Heart right ventricle (tissue), 16 donors: ENCODE data around the gene FXYD3. TPM values are rescaled to one million over a fixed set of nuclear protein-coding genes. Genes with fewer than 3 reads are reported as not detected.

Experiments
- ATAC-seq, 8 donors: fragments of 200-7000 bp; cut with Tn5 transposase; one replicate each; pipeline ENCODE4 v1.9.1; 2020; ENCODE audit warnings: mild to moderate bottlenecking in 8 of 8, moderate library complexity in 8 of 8, moderate number of reproducible peaks in 1 of 8
- DNase-seq, 2 donors: peaks; one replicate each; pipeline ENCODE4 v3.0.0-alpha.2; 2020
- H3K27ac ChIP-seq, 10 donors: fragments of 200-600 bp; sonication (generic) in 2 of 10; one replicate each; pipeline versions ENCODE4 v1.5.0 to v1.8.0; 2020 to 2022; ENCODE audit warnings: mild to moderate bottlenecking in 3 of 10
- H3K27me3 ChIP-seq, 7 donors: fragments of 200-600 bp; one replicate each; pipeline ENCODE4 v1.8.0; 2021 to 2022; ENCODE audit warnings: mild to moderate bottlenecking in 2 of 7
- H3K36me3 ChIP-seq, 9 donors: fragments of 200-600 bp; sonication (generic) in 1 of 9; one replicate each; pipeline versions ENCODE4 v1.5.0 to v1.8.0; 2020 to 2022; ENCODE audit warnings: mild to moderate bottlenecking in 2 of 9
- H3K4me1 ChIP-seq, 9 donors: fragments of 200-600 bp; sonication (generic) in 1 of 9; one replicate each; pipeline versions ENCODE4 v1.5.0 to v1.8.0; 2020 to 2022; ENCODE audit warnings: mild to moderate bottlenecking in 4 of 9
- H3K4me3 ChIP-seq, 10 donors: fragments of 200-600 bp; sonication (generic) in 2 of 10; one replicate each; pipeline versions ENCODE4 v1.5.0 to v1.8.0; 2020 to 2022; ENCODE audit warnings: mild to moderate bottlenecking in 7 of 10, moderate library complexity in 2 of 10
- H3K9me3 ChIP-seq, 11 donors: fragments of 200-600 bp in 10 of 11; sonication (generic) in 2 of 11; one replicate each; pipeline versions ENCODE4 v1.5.0 to v1.8.0; 2013 to 2022; ENCODE audit warnings: mild to moderate bottlenecking in 2 of 11, control low read depth in 1 of 11, moderate library complexity in 1 of 11
- CTCF ChIP-seq, 9 donors: fragments of 200-600 bp; sonication (generic) in 2 of 9; IDR thresholded peaks; one replicate each; pipeline versions ENCODE4 v1.5.0 to v1.8.0; 2021 to 2022; ENCODE audit warnings: antibody characterized with exemption in 9 of 9, mild to moderate bottlenecking in 5 of 9, moderate library complexity in 1 of 9
- WGBS, 2 donors: extraction: QIAGEN DNeasy Blood & Tissue Kit; methylation state at CpG; one replicate each; pipeline ENCODE4 v1.1.7; 2013; ENCODE audit warnings: inconsistent platforms in 1 of 2; 5-methylcytosine and 5-hydroxymethylcytosine counted together
- intact Hi-C, 10 donors: fragments of 100-400 bp; cut with DNase I; formaldehyde crosslinking; loops; one replicate each; pipeline versions ENCODE4 v1.11.1 to v1.14.2; 2022
- long read RNA-seq, 3 donors: library from polyadenylated mRNA; unstranded; transcript quantifications; one replicate each; pipeline ENCODE4 v2.0.0, GENCODE V29; 2020 to 2021
- polyA plus RNA-seq, 2 donors: library from polyadenylated mRNA; stranded (reverse); fragments of 200-250 nt; gene quantifications; one replicate each; pipeline ENCODE4 v1.2.3, GENCODE V29; 2013
- total RNA-seq, 10 donors: library from RNA; stranded (reverse); fragmentation: NEBNext Ultra II Directional in 3 of 10; extraction: Animal tissue kit (Norgen Biotek cat#: 25700) in 3 of 10; gene quantifications; one replicate each; pipeline versions ENCODE4 v1.2.1 to v1.2.4, GENCODE V29; 2021 to 2023
- donor health status: Arrhythmogenic right ventricular cardiomyopathy.
- donor health status: ischemic (EF 13 %, LVEDD 7.1; RV severe dilation, severe dysfunction).
- donor health status: healthy with polysubstance abuse.
- donor health status: DM: no; HTN: yes; CAD: no.
- donor health status: DM: no; HTN: no; CAD: no.
- donor health status: ischemic (EF 25% LVEDD 6.9; RV normal size, moderate dysfunction).
- donor health status: ischemic (EF 25% LVEDD 5.7; RV mildly dilated, moderate dysfunction).
- donor health status: healthy.
- donor health status: DM: yes; HTN: yes; CAD: no.
- donor health status: Ischemic cardiomyopathy.
- donor health status: ischemic (EF 35%, LVEDD 5.7; RV mildly dilated, moderate dysfunction).
- donor health status: nonischemic (EF 11% LVEDD 7.7; RV severe dilation, severe dysfunction).
- donor health status: DM: yes; HTN: yes; CAD: no.
- donor health status: PGD.
- donor health status: ischemic (EF 29% LVEDD 5.4; RV normal size, mild dysfunction).
- donor health status: nonischemic (EF 23%, LVEDD 6.1; RV moderate dilation, normal function).

Gene FXYD3, protein sequence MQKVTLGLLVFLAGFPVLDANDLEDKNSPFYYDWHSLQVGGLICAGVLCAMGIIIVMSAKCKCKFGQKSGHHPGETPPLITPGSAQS
- 1 to 10 TPM in 3 of 10 donors, under 1 TPM in 4, not detected in 3; 0.51 to 2.1 (median 0.74) TPM for total RNA-seq
- 1 to 10 TPM in 1 of 2 donors, under 1 TPM in 1; 0.78 to 2.7 TPM for polyA plus RNA-seq
- long read RNA-seq, donor 1: 0 reads
- long read RNA-seq, donor 2: 0 reads
- long read RNA-seq, donor 3, partial matches to known transcripts: 0 of 1 reads
- long read RNA-seq, donor 3, other reads (novel, unspliced or antisense): 1 of 1 reads

- intact Hi-C loops: loop anchor here in 2 of 10 donors (2.0 kb wide), 1 partner anchor 19 kb away; the partner anchor contains the start of gene LGI4 (in 2 of the 2)
Measured at GRCh38 chr19:35115177-35115951, at the start of gene FXYD3. FXYD3 (plus strand) TSS chr19:35115823; CDS start chr19:35119377, 3,554 bp downstream.

DNA sequence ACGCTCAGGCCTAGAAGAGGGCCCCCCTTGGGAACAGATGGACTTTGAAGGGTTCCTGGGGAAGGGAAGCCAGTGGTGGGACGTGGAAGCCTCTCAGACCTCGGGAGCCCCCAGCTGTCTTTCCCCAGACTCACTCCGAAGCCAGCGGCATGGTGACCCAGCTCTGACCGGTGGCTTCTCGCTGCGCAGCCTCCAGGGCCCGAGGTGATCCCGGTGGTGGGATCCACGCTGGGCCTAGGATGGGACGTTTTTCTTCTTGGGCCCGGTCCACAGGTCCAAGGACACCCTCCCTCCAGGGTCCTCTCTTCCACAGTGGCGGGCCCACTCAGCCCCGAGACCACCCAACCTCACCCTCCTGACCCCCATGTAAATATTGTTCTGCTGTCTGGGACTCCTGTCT lies 49.5 kb upstream of the FXYD3 start:
- no peak overlapping the region for H3K4me3 ChIP-seq
- ATAC-seq: peak in 1 of 8 donors; percentile 19
- H3K36me3 ChIP-seq: no peaks in the 10 kb centered on the region
- peaks cover 0 to 13% (median 6%) of the 10 kb centered on the region in 11 donors for H3K9me3 ChIP-seq
- peaks cover 0 to 9% (median 0%) of the 10 kb centered on the region in 7 donors for H3K27me3 ChIP-seq
- TF ChIP-seq CTCF (IDR thresholded peaks at IDR 0.05): no peak
- no peak overlapping the region for H3K27ac ChIP-seq
- intact Hi-C loops: loop anchor here in 7 of 10 donors (2.0 to 10.0 kb wide), 6 partner anchors 66 to 76 kb away; partner anchors contain the start of genes LGI4 (in 4 of the 7), FXYD1 (in 3 of the 7) and FXYD7 (in 1 of the 7)
- 89 to 92% methylated on average over 15 of the region's 15 CpGs for WGBS, 2 donors
- H3K4me1 ChIP-seq: peaks cover 0 to 7% (median 0%) of the 10 kb centered on the region in 9 donors
- no peak for DNase-seq

More at GRCh38 chr19:35115177-35115951, at the start of gene FXYD3:
- Histone ChIP-seq H3K27ac (peak within 1 kb of the TSS in 3 of 10 donors; percentile 0 to 10 (median 4)), H3K27me3 (no peaks in the 10 kb centered on the region), H3K9me3 (no peaks in the 10 kb centered on the region), H3K4me3 (peak within 1 kb of the TSS in 9 of 10 donors; percentile 12 to 45 (median 36)), H3K36me3 (no peaks in the 10 kb centered on the region), H3K4me1 (peaks cover 4 to 21% (median 12%) of the 10 kb centered on the region in 9 donors)
- ATAC-seq (peak; percentile 8 to 49 (median 24)), DNase-seq (no peak)
- TF ChIP-seq CTCF (IDR thresholded peaks at IDR 0.05): no peak
- 59 to 71% methylated on average over 14 of the region's 14 CpGs for WGBS, 2 donors

DNA sequence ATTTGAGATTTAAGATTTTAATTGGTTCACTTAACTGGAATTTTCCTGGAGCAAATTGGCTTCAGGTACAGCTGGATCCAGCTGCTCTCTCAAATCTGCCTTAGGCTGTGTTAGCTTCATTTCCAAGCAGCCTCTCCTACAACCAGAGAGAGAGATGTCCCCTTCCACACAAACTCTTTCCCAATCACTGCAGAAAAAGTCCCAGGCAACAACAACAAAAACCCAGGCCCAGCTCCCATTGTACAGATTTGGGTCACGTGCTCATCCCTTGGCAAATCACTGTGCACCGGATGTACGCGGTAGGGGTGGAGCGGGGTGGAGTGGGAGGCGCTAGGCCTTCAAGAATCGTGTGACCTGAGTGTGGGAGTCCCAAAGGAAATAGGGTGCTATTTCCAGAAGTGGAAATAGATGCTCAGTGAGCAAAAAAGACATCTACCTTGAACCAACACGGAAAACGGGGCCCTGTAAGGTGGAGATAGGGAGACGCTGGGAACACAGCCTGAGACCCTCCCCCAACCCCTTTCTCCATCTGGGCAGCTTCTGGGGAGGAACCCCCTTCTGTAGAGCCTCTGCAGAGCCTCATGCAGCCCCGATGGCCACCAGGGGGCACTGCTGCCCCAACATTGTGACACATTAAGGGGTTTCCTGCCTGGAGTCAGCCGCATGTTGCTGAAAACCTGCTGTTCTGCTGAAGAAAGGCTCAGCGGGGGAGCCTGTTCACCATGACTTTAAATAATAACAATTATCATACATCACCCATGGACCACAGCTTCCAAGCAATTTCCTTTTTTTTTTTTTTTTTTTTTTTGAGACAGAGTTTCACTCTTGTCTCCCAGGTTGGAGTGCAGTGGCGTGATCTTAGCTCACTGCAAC lies 48.7 kb upstream of the FXYD3 start:
- peak; percentile 71 to 90 (median 84) for TF ChIP-seq CTCF (IDR thresholded peaks at IDR 0.05)
- Histone ChIP-seq H3K4me3 (no peak overlapping the region), H3K9me3 (peaks cover 0 to 13% (median 6%) of the 10 kb centered on the region in 11 donors), H3K4me1 (peaks cover 0 to 7% (median 0%) of the 10 kb centered on the region in 9 donors), H3K27ac (no peak overlapping the region), H3K36me3 (no peaks in the 10 kb centered on the region), H3K27me3 (peaks cover 0 to 9% (median 0%) of the 10 kb centered on the region in 7 donors)
- intact Hi-C loops: loop anchor here in 7 of 10 donors (2.0 to 10.0 kb wide), 6 partner anchors 65 to 75 kb away; partner anchors contain the start of genes LGI4 (in 4 of the 7), FXYD1 (in 3 of the 7) and FXYD7 (in 1 of the 7)
- 16 to 19% methylated on average over 14 of the region's 14 CpGs for WGBS, 2 donors
- DNase-seq (peak; percentile 79 to 88), ATAC-seq (peak; percentile 80 to 92 (median 88))
